Stimulated activated CD4-positive, alpha-beta T cell treated with anti-CD3 and anti-CD28 coated beads, Interleukin-2, amount 100 ng/mL, for 24 hours (primary cell): ENCODE results near the gene SLC29A2.

Experiments used
- DNase-seq, 2 donors: peaks; one replicate each; pipeline ENCODE4 v3.0.0-alpha.2; 2020

Gene SLC29A2

DNA sequence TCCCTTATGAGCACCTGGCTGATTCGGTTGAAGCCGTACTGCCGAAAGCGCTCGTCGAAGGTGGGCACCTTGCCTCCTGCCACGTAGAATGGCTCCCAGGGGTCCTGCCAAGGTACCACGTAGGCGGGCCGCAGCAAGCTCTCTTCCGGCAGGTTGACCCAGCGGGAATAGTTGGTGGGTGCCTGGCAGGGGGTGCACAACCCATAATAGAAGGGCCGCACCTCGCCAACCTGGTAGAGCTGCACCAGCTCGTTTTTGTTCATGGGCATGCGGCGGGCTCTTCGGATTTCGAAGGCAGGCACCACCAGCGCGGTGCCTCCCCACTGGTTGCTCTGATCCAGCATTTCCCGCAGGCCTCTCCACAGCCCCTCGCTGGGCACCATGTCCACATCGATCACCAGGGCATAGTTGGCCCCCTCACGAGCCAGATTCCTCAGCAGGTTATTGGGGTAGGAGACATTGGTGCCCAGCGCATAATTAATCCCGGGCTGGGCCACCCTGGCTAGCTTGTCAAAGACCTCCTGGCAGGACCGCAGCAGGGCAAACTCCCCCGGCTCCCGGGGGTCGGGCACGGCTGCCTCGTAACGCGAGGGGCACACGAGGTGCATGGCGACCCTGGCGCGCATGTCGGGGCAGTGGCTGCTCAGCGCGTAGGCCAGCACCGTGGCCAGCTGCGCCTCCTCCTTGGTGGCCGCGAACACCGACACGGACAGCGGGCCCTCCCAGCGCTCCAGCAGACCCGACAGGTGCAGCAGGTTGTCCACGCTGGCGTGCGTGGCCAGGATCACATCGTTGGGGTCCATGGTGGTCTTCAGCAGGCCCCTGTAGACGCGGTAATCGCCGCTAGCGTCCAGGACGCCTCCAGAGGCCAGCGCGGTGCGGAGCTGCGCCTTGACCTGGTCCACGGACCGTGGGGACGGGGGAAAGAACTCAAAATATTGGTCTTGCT is 24.8 kb downstream of the SLC29A2 start:
- DNase-seq: no peak

DNA sequence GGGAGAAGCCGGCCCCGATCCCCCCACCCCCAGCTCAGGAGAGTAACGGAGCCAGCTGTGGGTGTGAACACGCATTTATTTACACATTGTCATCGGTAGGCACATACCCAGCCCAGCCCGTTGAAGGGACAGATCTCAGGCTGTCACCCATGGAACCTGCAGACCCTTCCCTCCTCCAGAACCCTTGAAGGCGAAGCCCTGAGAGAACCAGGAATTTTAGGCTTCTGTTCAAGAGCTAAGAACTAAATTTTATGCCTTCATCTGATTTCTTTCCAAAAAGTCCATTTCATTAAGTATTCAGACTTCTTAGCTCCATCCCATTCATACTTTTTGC is 26.3 kb downstream of the SLC29A2 start:
- no peak for DNase-seq

DNA sequence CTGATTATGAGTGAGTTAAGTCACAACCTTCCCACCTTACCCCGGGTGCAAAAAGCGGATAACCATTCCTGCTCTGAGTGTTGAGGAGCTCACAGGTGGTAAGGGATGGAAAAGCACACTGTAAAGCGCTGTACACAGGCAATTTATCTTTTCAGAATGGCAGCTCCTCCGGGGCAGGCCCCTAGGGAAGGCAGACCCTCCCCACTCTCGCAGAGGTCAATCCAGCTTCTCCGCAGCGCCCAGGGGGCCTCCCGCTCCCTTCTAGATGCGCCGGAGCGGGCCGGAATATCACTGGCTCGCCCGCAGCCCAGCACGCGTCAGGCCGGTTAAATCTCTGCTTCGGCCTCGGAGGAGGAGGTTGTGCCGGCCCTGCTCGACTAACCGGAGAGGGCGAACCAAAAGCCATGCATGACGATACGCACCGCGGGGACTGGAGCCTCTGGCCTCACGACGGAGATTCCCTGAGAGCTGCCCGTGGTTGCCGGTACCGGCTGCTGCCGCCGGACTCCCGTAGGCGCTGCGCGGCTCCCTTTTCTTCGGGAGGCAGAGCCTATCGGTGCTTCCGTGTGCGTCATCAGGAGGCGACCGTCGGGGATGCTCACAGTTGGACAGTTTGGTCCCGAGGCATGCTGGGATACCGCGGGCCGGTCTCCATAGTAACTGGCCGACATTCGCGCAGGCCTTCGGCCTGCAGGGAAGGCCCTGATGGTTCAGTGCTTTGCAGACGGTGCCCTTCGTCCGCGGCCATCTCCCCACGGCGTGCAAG is 26.8 kb downstream of the SLC29A2 start, which contains the start of gene BRMS1:
BRMS1 (minus strand) TSS at position 555 of the 766 bp plus-strand sequence. CDS start 2,870 bp downstream, outside the sequence.
- peak; percentile 96 to 97 for DNase-seq

DNA sequence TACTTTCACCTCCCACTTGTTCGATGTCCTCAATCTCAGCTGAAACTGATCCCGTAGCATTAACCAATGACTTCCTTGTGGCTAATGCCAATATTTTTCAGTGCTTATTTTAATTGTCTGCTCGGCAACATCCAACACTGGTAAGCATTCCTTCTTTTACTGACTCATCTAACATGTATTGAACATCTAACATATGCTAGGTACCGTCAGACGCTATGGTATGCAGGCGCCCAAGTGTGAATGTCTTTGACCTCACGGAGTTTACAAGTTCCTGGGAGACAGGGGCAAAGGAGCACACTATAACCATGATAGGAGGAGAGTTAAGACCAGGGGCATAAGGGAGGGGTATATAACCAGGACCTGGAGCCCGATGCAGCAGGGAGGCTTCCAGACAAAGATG is 28.4 kb downstream of the SLC29A2 start:
- DNase-seq: no peak

DNA sequence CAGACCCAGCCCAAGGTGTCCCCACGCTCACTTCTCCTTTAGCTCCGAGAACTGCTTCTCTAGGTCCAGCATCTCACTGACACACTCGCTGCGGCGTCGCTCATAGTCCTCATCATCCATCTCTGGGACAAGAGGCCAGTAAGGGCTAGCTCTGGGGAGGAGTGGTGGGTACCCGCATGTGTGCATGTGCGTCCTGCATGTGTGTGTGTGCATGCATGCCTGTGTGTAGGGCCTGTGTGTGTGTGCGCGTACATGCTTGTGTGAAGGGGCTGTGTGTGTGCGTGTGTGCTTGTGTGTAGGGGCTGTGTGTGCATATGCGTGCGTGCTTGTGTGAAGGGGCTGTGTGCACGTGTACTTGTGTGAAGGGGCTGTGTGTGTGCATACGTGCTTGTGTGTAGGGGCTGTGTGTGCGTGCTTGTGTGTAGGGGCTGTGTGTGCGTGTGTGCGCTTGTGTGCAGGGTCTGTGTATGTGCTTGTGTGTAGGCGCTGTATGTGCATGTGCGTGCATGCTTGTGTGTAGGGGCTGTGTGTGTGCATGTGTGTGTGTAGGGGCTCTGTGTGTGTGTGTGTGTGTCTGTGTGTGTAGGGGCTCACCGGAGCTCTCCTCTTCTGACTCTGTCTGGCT is 29.9 kb downstream of the SLC29A2 start:
- DNase-seq: no peak

DNA sequence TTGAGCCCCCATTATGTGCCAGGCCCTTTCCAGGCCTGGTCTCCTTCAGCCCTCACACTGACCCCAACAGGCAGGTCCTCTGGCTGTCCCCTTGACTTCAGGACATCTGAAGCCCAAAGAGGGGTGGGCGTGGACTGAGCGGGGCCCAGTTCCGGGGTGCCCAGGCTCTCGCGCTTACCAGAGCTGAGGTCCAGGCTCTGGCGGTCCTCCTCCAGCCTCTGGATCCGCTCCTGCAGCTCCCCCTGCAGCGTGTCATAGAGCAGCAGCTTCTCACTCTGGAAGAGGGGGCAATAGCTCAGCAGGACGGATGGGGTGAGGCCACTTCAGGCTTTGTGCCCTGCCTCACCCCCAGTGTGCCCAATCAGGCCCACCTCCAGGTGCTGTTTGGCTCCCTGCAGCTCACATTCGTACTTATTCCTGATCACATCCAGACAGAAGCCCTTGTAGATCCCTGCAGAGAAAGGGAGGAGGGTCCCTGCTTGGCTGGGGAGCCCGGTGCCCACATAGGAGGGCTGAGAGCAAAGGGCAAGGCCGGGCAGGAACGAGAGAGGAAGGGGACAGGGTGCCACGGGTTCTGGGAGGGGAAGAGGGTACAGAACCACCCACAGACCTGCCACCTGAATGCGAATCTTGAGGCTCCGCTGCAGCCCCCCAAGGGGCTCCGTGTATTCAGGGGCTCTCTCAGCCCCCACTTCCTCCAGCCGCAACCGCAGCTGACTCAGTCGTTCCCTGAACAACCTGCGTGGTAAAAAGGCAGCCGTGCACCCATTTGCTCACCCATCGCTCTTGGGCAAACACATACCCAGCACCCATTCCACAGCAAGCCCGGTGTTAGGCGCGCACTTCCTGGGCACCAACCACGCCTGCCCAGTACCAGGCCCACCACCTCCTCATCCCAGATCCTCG is 30.7 kb downstream of the SLC29A2 start:
- no peak for DNase-seq

DNA sequence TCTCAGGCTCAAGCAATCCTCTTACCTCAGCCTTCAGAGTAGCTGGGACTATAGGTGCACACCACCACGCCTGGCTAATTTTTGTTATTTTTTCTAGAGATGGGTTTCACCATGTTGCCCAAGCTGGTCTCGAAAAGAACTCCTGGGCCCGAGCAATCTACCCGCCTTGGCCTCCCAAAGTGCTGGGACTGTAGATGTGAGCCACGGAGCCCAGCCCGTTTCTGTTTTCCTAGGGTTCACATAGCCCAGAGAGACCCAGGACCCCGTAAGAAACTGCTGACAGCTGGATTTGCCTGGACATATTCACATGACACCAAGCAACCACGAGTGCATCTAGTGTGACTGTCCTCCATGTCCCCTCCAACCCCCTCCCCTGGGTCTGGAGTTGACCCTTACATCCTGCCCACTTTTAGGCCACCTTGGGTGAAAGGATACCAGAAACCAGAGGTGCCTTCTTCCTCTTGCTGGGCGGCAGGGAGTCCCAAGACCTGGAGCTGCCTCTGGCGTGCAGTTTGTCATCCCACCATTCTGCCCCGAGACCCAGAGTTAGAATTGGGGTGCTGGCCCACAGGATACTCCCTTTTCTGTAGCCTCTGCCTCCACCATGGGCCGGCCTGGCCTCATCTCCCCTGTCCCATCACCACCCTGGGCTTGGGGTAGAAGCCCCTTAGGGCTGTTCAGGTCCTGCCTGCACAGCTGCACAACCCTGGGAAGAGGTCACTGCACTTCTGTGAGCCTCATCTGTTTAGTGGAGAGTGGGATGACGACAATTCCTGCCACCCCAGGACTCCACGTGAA is 31.7 kb downstream of the SLC29A2 start:
- DNase-seq: no peak

DNA sequence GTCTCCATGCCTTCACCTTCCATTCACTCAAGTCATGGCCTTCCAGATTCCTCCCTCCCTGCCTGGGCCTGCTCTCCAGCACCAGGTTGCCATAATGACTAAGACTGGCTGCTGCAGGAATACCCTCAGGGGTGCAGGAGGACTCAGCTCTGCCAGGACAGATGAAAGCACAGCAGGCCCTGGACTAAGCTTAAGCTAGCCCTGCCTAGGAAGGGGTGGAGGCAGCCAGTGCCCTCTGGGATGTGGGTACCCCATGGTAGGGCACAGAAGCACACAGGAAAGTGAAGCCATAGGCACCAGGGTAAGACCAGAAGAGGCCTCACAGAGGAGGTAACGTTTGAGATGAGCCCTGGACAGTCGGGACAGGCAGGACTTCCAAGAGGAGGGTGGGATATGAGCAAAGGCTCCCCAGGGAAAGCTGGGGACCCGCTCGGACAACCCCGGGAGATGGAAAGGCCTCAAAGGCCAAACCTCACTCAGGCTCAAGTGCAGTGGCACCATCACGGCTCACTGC is 32.3 kb downstream of the SLC29A2 start:
- DNase-seq: no peak

DNA sequence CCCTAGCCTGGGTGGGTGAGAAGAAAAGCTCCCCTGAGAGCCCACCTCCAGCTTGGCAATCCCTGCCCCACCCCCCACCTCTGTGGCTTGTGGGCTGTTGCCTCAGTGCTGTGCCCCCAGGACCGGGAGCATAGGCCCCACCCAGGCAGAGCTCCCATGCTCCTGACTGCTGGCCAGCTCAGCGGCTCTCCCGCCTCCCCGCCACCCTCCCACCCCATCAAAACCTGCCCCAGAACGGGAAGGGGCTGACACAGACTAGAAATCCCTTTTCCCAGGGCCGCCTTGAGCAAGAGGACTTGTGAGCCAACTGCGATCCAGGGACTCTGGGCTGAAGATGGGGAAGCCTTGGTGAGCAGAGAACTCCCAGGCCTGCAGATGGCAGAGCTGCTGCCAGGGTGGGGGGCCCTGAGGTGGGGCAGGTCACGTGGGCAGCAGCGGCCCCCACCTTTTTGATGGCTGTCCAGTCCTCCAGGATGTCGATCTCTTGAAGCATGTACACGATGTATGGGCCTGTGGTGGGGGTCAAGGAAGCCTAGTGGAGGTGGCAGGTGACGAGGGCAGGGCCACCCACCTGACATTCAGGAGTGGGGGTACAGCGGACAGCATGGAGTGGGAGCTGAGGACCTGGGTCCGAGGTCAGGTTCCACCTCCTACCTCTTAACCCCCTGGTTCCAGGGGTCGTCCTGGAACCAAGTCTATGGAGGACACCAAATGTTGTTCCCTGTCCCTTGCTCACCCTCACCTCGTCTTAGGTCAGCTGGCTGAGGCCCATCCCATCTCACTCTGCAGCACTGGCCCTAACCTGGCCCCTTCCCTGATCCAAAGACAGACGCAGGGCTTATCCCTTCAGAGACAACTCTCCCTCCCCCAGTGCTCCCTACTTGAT is 33.0 kb downstream of the SLC29A2 start:
- no peak for DNase-seq

DNA sequence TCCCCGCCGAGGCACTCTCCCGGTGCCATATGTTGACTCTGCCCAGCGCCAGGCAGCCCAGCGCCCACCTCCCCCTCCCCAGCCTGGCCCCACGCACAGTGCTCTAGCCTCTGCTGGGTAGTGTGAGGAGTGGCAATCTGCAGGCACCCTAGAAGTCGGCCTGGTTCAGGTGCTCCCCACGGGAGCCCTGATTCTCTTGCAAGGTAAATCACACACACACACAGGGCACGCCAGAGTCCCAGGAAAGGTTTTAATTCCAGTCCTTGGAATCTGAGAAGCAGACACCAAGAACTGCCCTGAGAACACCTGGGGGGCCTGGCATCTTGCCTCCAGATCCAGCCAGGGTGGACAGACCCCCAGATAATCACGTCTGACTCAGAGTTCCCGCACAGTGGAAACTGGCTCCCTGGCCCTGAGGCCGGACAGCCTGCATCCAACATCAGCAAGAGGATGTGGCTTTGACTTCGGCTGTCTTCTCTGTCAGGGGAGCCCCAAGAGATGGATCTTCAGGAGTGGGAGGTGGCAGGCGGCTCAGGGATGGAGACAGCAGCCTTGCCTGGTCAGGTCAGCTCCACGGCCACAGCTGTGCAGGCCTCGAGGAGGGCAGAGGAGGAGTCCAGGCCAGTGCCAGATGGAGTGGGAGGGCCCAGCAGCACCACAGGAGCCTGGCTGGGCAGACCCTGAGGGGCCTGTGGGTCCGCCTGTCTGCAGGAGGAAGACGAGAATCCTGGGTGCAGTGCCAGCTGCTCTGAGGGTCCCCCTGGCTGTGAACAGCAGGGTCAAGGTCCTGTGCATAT is 34.3 kb downstream of the SLC29A2 start:
- DNase-seq: no peak

DNA sequence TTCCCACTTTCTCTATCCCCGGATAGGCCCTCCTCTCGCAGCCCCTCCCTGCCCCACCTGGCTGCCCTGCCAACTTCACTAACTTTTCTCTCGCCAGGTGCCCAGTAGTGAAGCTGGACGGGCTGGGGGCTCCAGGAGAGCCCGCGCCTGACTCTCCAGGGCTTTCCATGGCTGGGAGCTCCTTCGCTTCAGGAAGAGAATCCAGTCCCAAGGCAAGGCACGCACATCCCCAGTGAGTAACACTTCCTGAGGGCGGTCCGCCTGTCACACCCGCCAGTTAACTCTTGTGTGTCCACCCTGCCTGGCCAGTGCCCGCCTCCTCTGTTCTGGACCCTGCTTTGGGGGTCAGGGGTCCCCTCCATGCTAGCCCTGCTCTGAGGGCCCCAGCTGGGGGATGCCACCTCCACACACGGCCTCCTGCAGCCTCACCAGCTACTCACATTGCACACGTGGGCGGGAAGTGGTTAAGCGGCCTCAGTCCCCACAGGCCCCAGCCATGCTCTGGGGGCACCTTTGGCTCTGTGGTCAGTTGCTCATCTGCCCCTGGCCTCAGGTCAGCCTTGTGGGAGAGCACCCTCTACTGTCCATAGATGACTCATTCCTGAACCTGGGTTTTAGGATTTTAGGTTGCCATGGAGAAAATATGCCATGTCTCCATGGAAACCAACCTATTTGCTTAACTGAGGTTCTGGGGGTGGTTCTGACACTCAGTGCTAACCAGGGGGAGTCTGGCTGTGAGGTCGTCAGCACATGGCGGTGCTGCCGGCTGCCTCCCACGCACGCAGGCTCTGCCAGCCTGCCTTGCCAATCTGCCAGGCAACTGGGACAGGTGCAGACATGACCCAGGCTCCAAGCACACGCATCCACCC is 35.1 kb downstream of the SLC29A2 start, which contains the start of gene RIN1:
RIN1 (minus strand) TSS at position 201 of the 869 bp plus-strand sequence; CDS start at position 169, 32 bp downstream.
- peak; percentile 61 to 71 for DNase-seq

DNA sequence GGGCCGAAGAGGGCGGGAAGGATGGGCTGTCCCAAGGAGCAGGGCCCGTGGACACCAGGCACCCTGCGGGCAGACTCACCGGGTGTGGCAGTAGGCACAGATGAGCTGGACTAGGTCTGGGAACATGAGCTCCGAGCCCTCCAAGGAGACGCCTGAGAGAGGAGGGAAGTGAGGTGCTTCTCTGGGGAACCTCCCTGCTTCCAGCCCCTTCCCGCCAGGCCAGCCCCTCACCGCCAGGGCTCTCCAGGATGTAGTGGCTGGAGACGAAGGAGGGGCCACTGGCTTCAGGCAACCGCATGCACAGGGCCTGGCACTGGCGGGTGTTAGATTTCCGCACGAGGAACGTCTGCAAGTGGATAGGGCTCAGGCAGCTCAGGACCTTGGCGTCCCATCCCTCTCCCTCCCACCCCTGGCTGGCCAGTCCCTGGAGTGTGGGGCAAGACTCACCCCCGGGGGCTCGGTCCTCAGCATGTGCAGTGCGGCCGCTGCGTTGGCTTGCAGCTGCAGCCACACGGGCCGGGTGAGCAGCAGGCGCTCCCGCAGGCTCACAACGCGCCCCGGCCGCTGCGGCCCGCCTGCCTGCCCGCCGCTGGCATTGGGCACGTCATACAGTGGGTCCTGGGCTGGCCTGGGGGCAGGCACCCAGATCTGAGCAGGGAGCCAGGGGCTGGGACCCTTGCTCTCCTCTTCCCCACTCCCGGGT is 35.9 kb downstream of the SLC29A2 start:
- no peak for DNase-seq

DNA sequence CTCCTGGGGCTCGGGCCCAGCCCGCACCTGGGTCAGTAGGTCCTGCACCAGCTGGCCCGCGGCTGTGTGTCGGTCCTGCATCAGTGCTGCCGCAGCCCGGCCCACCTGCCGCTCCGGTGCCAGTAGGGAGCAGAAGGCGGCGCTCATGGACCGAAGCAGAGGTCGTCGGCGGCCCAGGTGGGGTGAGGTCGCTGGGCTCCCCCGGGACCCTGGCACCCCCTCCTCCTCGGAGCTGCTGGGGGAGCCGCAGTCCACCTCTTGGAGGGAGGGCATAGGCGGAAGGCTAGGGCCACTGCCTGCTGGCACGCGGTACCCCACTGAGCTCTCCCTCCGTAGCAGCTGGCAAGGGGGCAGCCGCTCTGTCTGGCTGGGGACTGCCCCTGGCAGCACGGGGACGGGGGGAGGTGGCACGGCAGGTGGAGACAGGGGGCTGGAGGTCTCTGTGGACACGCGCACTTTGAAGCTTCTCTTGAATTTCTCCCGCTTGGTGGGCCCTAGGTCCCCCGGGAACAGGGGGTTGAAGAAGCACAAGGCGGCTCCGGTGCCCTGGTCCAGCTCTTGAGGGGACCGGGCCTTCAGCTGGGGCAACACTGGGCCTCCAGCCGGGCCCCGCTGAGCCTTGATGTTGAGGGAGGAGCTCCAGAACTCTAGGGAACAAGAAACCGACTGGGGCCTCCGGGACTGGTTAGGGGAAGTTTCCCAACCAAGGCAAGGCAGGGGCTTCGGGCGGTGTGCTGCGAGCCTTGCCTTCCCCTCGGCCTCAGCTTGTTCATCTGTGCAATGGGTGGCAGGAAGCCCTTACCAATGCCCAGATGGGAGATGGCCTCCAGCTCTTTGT is 36.7 kb downstream of the SLC29A2 start:
- DNase-seq: no peak

DNA sequence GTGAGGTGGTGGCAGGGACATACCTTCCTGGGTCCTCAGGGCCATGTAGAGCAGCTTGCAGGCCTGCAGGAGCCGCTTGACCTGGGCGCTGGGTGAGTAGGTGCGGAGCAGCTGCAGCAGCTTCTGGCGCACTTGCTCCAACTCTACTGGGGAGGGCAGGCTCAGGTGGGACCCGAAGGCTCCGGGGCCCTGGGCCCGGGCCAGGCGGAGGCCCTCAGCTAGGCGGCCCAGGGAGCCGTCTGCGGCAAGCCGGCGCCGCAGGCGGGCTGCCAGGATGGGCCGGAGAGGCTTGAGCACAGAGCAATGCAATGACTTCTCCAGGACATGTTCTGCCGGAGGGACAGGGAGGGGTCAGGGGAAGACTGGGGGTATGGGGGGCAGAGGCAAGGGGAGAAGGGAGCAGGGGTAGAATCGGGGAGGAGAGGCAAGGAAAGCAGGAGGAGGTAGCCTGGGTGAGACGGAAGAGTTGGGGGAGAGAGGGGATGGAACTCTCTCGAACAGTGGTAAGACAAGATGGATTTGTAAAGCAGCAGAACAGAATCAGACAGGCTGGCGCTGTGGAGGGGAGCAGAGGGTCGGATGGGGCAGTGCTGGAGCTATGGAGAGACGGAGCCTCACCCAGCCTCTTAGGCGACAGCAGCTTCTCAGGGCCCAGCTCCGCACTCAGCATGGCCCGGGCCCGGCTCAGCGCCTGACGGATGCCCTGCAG is 37.5 kb downstream of the SLC29A2 start:
- no peak for DNase-seq

DNA sequence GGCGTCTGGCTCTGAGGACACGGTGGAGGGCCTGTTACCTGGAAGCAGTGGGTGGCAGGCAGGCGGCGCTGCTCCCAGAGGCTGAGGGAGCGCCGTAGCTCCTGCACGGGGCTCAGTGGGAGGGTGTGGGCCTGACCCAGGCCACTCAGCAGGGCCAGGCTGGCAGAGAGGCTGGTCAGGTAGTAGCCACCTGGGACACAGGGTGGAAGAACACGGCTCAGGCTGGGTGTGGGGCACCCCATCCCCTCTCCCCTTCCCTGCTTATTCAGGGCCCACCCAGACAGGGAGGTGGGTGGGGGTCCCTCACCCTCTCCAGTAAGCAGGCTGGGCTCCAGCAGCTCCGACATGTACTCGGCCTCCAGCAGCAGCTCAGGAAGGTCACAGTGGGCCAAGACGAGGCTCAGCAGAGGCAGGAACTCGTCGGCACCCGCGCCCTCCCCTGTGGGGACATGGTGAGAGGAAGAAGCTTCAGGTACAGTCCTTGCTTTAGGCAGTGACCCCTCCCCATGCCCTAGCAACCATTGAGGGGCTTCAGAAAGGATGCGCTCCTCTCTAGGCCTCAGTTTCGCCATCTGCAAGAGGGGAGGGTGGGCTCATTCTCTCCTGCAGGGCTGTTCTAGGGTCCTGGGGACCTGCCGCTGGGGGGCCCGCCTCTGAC is 38.2 kb downstream of the SLC29A2 start:
- no peak for DNase-seq
